Naive B cell (primary cell): Measurements from ENCODE around the gene MEIOB. TPM values are rescaled to one million over a fixed set of nuclear protein-coding genes. Genes with fewer than 3 reads are reported as not detected.
A peak's percentile ranks its signal among the peaks of the same experiment; 100 is the strongest.

Source experiments
- ATAC-seq, 2 donors: fragments of 150-1000 bp; cut with Tn5 transposase; 2 replicates each; pipeline ENCODE4 v1.10.0; 2021; ENCODE audit warnings: low read depth in 2 of 2, mild to moderate bottlenecking in 2 of 2, moderate library complexity in 2 of 2
- DNase-seq: peaks from one replicate; pipeline ENCODE4 v3.0.0; 2022
- H3K27ac Mint-ChIP-seq, 6 donors: one replicate each; pipeline ENCODE4 v1.8.0; 2020 to 2022; ENCODE audit warnings: mild to moderate bottlenecking in 6 of 6, mixed read lengths in 6 of 6, moderate library complexity in 5 of 6, inconsistent platforms in 2 of 6
- H3K27me3 Mint-ChIP-seq, 3 donors: one replicate each; pipeline ENCODE4 v1.8.0; 2021 to 2022; ENCODE audit warnings: mixed read lengths in 3 of 3, mild to moderate bottlenecking in 1 of 3
- H3K36me3 Mint-ChIP-seq, 2 donors: one replicate each; pipeline ENCODE4 v1.8.0; 2020 to 2022; ENCODE audit warnings: mixed read lengths in 2 of 2, inconsistent platforms in 1 of 2, mild to moderate bottlenecking in 1 of 2
- H3K4me1 Mint-ChIP-seq, 3 donors: one replicate each; pipeline ENCODE4 v1.8.0; 2020 to 2022; ENCODE audit warnings: mixed read lengths in 3 of 3, inconsistent platforms in 1 of 3, mild to moderate bottlenecking in 1 of 3, moderate library complexity in 1 of 3
- H3K4me3 Mint-ChIP-seq, 8 donors: one replicate each; pipeline ENCODE4 v1.8.0; 2020 to 2022; ENCODE audit warnings: mild to moderate bottlenecking in 8 of 8, mixed read lengths in 8 of 8, moderate library complexity in 8 of 8, inconsistent platforms in 2 of 8
- H3K9me3 Mint-ChIP-seq, 7 donors: one replicate each; pipeline ENCODE4 v1.8.0; 2020 to 2022; ENCODE audit warnings: mixed read lengths in 7 of 7, mild to moderate bottlenecking in 5 of 7, inconsistent platforms in 2 of 7, moderate library complexity in 1 of 7
- polyA plus RNA-seq, 6 donors: library from polyadenylated mRNA; unstranded; fragments of 300-500 nt; fragmentation: Illumina TruSeq; gene quantifications; one replicate each; pipeline ENCODE4 v1.2.3, GENCODE V29; 2021; ENCODE audit warnings: low read depth in 6 of 6

Gene MEIOB
- polyA plus RNA-seq, 6 donors from 2014 or later, result not detected

DNA sequence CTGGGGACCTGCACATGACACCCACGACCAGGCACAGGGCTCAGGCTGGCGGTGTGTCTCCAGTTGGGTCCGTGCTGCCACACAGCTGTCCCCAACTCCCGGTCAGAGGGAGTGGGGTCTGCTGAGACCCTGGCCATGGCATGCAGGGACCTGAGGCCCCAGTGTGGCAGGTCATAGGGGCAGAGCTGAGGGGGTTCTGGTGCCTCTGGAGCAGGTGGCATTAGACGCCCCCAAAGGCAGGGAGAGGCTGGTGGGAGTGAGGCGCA is 85.0 kb downstream of the MEIOB start:
- Mint-ChIP-seq H3K4me1 (peaks cover 13 to 27% (median 15%) of the 10 kb centered on the region in 3 donors), H3K9me3 (no peaks in the 10 kb centered on the region), H3K27me3 (no peaks in the 10 kb centered on the region), H3K36me3 (peaks cover 0 to 7% of the 10 kb centered on the region in 2 donors), H3K4me3 (peak overlapping the region in 1 of 8 donors; percentile 12), H3K27ac (peak overlapping the region in 1 of 6 donors; percentile 42)
- no peak for DNase-seq
- no peak for ATAC-seq

DNA sequence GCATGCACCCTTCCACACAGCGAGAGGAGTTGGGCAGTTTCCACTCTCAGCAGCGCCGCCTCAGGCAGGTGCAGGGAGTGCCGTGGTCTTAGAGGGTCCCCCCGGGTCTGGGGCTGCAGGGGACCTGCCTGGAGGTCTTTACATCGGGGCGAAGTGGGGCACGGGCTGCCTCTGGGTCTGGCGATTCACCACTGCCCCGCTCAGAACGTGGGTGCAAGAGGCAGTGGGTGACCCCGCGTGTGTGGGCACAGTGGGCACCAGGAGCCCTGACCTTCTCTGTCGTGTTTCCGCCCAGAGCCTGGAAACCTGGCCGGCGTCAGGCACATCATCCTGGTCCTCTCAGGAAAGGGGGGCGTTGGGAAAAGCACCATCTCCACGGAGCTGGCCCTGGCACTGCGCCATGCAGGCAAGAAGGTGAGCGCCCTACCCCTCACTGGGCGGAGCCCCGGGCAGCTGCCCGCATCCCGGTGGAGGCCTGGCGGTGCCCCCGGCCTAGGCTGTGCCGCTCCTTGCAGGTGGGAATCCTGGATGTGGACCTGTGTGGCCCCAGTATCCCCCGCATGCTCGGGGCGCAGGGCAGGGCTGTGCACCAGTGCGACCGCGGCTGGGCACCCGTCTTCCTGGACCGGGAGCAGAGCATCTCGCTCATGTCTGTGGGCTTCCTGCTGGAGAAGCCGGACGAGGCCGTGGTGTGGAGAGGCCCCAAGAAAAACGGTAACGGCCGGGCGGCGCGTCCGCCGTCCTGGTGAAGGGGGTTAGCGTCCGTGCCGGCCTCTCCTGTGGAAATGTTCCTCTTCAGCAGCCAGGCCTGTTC is 85.5 kb downstream of the MEIOB start:
- DNase-seq (no peak), ATAC-seq (no peak)
- H3K27ac Mint-ChIP-seq, result no peak overlapping the region
- no peaks in the 10 kb centered on the region for H3K9me3 Mint-ChIP-seq
- peaks cover 18 to 31% (median 20%) of the 10 kb centered on the region in 3 donors for H3K4me1 Mint-ChIP-seq
- no peaks in the 10 kb centered on the region for H3K27me3 Mint-ChIP-seq
- peak overlapping the region in 1 of 8 donors; percentile 8 for H3K4me3 Mint-ChIP-seq
- H3K36me3 Mint-ChIP-seq, result peaks cover 0 to 7% of the 10 kb centered on the region in 2 donors

DNA sequence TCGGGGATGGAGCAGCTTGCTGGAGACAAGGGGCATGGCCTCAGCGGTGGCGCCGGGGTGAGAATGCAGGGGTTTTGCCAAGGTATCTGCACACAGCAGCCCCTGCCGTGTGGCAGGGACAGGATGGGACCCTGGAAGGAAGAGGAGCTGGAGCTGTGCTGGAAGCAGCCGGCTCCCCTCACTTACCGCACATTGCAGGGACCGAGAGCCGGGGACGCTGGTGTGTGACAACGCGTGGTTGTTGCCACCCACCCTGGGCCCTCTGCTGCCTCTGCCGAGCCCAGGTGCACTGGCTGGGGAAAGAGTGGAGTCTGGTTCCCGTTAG is 86.2 kb downstream of the MEIOB start:
- no peaks in the 10 kb centered on the region for H3K9me3 Mint-ChIP-seq
- H3K36me3 Mint-ChIP-seq, result peaks cover 0 to 7% of the 10 kb centered on the region in 2 donors
- no peak for ATAC-seq
- H3K4me1 Mint-ChIP-seq, result peaks cover 22 to 37% (median 26%) of the 10 kb centered on the region in 3 donors
- no peaks in the 10 kb centered on the region for H3K27me3 Mint-ChIP-seq
- peak overlapping the region in 4 of 8 donors; percentile 8 to 59 (median 46) for H3K4me3 Mint-ChIP-seq
- DNase-seq, result no peak
- H3K27ac Mint-ChIP-seq, result no peak overlapping the region

DNA sequence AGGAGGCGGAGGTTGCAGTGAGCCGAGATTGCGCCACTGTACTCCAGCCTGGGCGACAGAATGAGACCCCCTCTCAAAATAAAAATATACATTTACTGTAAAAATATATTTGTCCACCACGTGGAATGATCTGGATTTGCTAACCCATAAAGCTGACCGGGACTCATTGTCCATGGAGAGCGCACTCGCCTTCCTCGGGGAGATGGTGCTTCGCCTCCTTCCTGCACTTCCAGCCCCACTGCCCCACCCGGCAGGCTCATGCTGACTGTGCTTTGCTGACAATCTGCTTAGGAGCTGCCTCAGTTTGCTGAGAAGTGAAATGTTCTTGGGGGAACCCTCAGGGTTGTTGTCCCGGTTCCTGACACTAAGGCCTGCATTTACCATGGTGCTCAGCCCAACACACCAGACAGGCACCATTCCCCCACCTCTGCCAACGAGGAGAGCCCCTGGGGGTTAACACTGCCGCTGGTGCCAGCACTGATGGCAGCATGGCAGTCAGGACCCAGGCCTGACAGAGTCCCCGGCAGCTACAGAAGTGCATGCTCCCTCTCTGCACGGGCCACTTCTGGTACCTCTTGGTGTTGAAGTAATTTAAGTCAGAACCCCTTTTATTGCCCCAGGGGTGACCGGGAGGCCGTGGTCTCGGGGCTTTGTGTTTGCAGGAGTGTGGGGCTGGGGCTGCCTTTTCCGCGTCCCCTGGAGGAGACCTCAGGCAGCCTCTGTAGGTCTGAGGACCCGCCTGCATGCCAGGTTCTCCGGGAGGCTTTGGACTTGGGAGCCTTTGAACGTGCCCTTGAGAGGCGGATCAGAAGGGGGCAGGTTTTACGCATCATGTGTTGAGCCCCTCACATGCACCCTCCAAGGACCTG is 86.8 kb downstream of the MEIOB start:
- Mint-ChIP-seq H3K27me3 (no peaks in the 10 kb centered on the region), H3K36me3 (peaks cover 0 to 7% of the 10 kb centered on the region in 2 donors), H3K4me3 (peak overlapping the region; percentile 46 to 86 (median 72)), H3K27ac (peak overlapping the region in 2 of 6 donors; percentile 88 to 92), H3K9me3 (no peaks in the 10 kb centered on the region), H3K4me1 (peaks cover 22 to 37% (median 26%) of the 10 kb centered on the region in 3 donors)
- ATAC-seq, result no peak
- no peak for DNase-seq

Other genes starting within 250 kb of the MEIOB start
- 10 to 100 TPM in 5 of 6 donors, 1 to 10 TPM in 1; 6.8 to 14.4 (median 11.5) TPM for gene JPT2, start 193.9 kb downstream of the MEIOB start, polyA plus RNA-seq
- gene MAPK8IP3, start 166.0 kb downstream of the MEIOB start, polyA plus RNA-seq, result 10 to 100 TPM in 1 of 6 donors, 1 to 10 TPM in 5; 1.2 to 10.1 (median 2.2) TPM
- 10 to 100 TPM; 32.0 to 61.1 (median 49.1) TPM for gene NME3, start 100.6 kb downstream of the MEIOB start, polyA plus RNA-seq
- 1 to 10 TPM in 1 of 6 donors, under 1 TPM in 5; 0.43 to 2.8 (median 0.93) TPM for gene EME2, start 99.4 kb downstream of the MEIOB start, polyA plus RNA-seq
- gene MRPS34, start 99.0 kb downstream of the MEIOB start, polyA plus RNA-seq, result 100 to 1,000 TPM in 4 of 6 donors, 10 to 100 TPM in 2; 76.4 to 120 (median 108) TPM
- gene SPSB3, start 89.6 kb downstream of the MEIOB start, polyA plus RNA-seq, result 10 to 100 TPM; 30.2 to 54.1 (median 36.2) TPM
- 100 to 1,000 TPM in 1 of 6 donors, 10 to 100 TPM in 5; 69.1 to 110 (median 81.0) TPM for gene NUBP2, start 89.2 kb downstream of the MEIOB start, polyA plus RNA-seq
- under 1 TPM in 1 of 6 donors, not detected in 5; 0.13 TPM for gene IGFALS, start 78.5 kb downstream of the MEIOB start, polyA plus RNA-seq
- gene HAGH, start 45.3 kb downstream of the MEIOB start, polyA plus RNA-seq, result 10 to 100 TPM; 21.1 to 68.5 (median 39.1) TPM
- gene FAHD1, start 45.0 kb downstream of the MEIOB start, polyA plus RNA-seq, result 10 to 100 TPM; 20.2 to 28.1 (median 24.5) TPM
- gene HS3ST6, start 46.3 kb upstream of the MEIOB start, polyA plus RNA-seq, result not detected
- 10 to 100 TPM; 15.6 to 34.5 (median 18.8) TPM for gene MSRB1, start 71.0 kb upstream of the MEIOB start, polyA plus RNA-seq
- gene RPL3L, start 82.5 kb upstream of the MEIOB start, polyA plus RNA-seq, result not detected
- gene NDUFB10, start 87.4 kb upstream of the MEIOB start, polyA plus RNA-seq, result 100 to 1,000 TPM; 163 to 200 (median 194) TPM
- gene RPS2, start 92.7 kb upstream of the MEIOB start, polyA plus RNA-seq, result 1,000 to 10,000 TPM; 5,355 to 7,267 (median 6,090) TPM
- gene RNF151, start 94.7 kb upstream of the MEIOB start, polyA plus RNA-seq, result not detected
- 10 to 100 TPM; 10.9 to 54.8 (median 35.4) TPM for gene TBL3, start 99.9 kb upstream of the MEIOB start, polyA plus RNA-seq
- not detected for gene NOXO1, start 109.3 kb upstream of the MEIOB start, polyA plus RNA-seq
- gene GFER, start 112.0 kb upstream of the MEIOB start, polyA plus RNA-seq, result 10 to 100 TPM; 31.9 to 58.2 (median 37.6) TPM
- 1 to 10 TPM in 5 of 6 donors, not detected in 1; 1.5 to 4.1 (median 2.8) TPM for gene SYNGR3, start 117.8 kb upstream of the MEIOB start, polyA plus RNA-seq
- 1 to 10 TPM; 2.7 to 8.4 (median 3.9) TPM for gene ZNF598, start 137.7 kb upstream of the MEIOB start, polyA plus RNA-seq
- gene NPW, start 147.6 kb upstream of the MEIOB start, polyA plus RNA-seq, result not detected
- gene NHERF2, start 154.7 kb upstream of the MEIOB start, polyA plus RNA-seq, result not detected
- gene NTHL1, start 175.7 kb upstream of the MEIOB start, polyA plus RNA-seq, result 10 to 100 TPM; 21.4 to 38.3 (median 26.0) TPM
- gene TSC2, start 175.8 kb upstream of the MEIOB start, polyA plus RNA-seq, result 10 to 100 TPM; 16.6 to 45.0 (median 24.9) TPM